GM12892 (cell line): Measurements from ENCODE around the gene SERPINA12.

Source experiments
- POLR2AphosphoS5 ChIP-seq: IDR thresholded peaks from 2 replicates; pipeline ENCODE4 v1.6.1; 2011; ENCODE audit warnings: low read depth, low read length, control low read depth
- TAF1 ChIP-seq: IDR thresholded peaks from 2 replicates; pipeline ENCODE4 v1.6.1; 2011; ENCODE audit warnings: low read depth, mild to moderate bottlenecking, control low read depth, low read length, borderline replicate concordance

- no peak for TF ChIP-seq TAF1
- no peak for TF ChIP-seq POLR2AphosphoS5
Measured at GRCh38 chr14:94485944-94486841, 23.1 kb downstream of the SERPINA12 start.
